Stimulated activated CD4-positive, alpha-beta T cell treated with anti-CD3 and anti-CD28 coated beads, TNF-alpha, amount 100 ng/mL, for 4 hours (primary cell): ENCODE results near the gene CD82.
A peak's percentile ranks its signal among the peaks of the same experiment; 100 is the strongest.

Experiments used
- DNase-seq, 3 experiments: peaks; one replicate each; pipeline ENCODE4 v3.0.0-alpha.2; 2020; ENCODE audit warnings: low read depth in 3 of 3

CD82 gene

GRCh38 chr11:44565211-44565952 lies at the start of gene CD82:
Gene CD82 (plus strand): TSS chr11:44565663. CDS start chr11:44594663, 29,000 bp downstream.
- peak; percentile 97 to 98 (median 98) for DNase-seq

- no peak for DNase-seq
Measured at GRCh38 chr11:44516688-44517507, 48.6 kb upstream of the CD82 start.

GRCh38 chr11:44517541-44517940 lies 47.9 kb upstream of the CD82 start:
- DNase-seq = no peak

GRCh38 chr11:44518968-44519550 lies 46.4 kb upstream of the CD82 start:
- DNase-seq = no peak

- no peak for DNase-seq
Measured at GRCh38 chr11:44519989-44520737, 45.3 kb upstream of the CD82 start.

- DNase-seq = no peak
Measured at GRCh38 chr11:44521148-44521547, 44.3 kb upstream of the CD82 start.

- DNase-seq = no peak
Measured at GRCh38 chr11:44522294-44522693, 43.2 kb upstream of the CD82 start.

- DNase-seq = no peak
Measured at GRCh38 chr11:44524346-44524745, 41.1 kb upstream of the CD82 start.

- DNase-seq = no peak
Measured at GRCh38 chr11:44524751-44525201, 40.7 kb upstream of the CD82 start.

GRCh38 chr11:44525473-44526252 lies 39.8 kb upstream of the CD82 start:
- DNase-seq = no peak

GRCh38 chr11:44526438-44526837 lies 39.0 kb upstream of the CD82 start:
- no peak for DNase-seq

GRCh38 chr11:44527476-44527875 lies 38.0 kb upstream of the CD82 start:
- no peak for DNase-seq

GRCh38 chr11:44528103-44528502 lies 37.4 kb upstream of the CD82 start:
- no peak for DNase-seq

GRCh38 chr11:44528581-44528980 lies 36.9 kb upstream of the CD82 start:
- DNase-seq = no peak

GRCh38 chr11:44529895-44530412 lies 35.5 kb upstream of the CD82 start:
- DNase-seq = no peak

- DNase-seq = no peak
Measured at GRCh38 chr11:44530413-44531115, 34.9 kb upstream of the CD82 start.

- no peak for DNase-seq
Measured at GRCh38 chr11:44531116-44531504, 34.4 kb upstream of the CD82 start.

- no peak for DNase-seq
Measured at GRCh38 chr11:44531636-44532035, 33.8 kb upstream of the CD82 start.

GRCh38 chr11:44532809-44533208 lies 32.7 kb upstream of the CD82 start:
- no peak for DNase-seq
